GM19193 (cell line): ENCODE data around the gene CRTAC1.

Source experiments
- POLR2A ChIP-seq: IDR thresholded peaks from 4 replicates; pipeline ENCODE4 v1.6.1; 2011; ENCODE audit not compliant: insufficient read depth, insufficient read length; ENCODE audit errors: extremely low read depth

Gene CRTAC1

DNA sequence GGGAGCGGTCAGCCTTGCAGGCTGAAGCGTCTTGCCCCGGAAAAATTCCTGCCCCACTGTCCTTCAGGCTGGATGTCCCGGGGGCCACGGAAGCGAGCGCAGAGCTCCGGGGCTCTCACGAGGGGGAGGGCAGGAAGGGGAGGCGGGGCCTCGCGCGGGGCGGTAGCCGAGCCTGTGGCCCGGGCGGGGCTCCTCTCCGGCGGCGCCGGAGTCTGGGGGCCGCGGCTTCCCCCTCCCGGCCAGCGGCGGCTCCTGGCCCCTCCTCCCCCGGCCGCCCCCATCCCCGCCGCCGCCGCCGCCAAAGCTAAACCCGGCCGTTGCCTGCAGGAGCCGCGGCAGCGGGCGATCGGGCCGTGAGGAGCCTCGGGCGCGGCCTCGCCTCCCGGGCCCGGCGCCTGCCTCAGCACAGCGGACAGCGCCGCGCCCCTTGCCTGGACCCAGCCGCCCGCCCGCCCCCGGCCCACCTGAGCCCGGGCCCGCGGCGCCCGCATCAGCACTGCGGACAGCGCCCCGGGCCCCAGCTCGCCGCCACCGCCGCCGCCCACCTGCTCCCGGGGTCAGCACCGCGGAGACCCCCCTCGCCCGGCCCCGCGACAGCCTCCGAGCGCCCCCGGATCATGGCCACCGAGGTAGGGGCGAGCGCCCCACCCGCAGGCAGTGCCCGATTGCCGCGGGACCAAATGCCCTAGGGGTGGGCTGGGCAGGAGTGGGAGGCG is 180.6 kb downstream of the CRTAC1 start, which contains the start of gene GOLGA7B:
TSS of gene GOLGA7B (plus strand) at position 157 of the 716 bp plus-strand sequence. CDS start at position 618, 461 bp downstream.
- no peak for TF ChIP-seq POLR2A

DNA sequence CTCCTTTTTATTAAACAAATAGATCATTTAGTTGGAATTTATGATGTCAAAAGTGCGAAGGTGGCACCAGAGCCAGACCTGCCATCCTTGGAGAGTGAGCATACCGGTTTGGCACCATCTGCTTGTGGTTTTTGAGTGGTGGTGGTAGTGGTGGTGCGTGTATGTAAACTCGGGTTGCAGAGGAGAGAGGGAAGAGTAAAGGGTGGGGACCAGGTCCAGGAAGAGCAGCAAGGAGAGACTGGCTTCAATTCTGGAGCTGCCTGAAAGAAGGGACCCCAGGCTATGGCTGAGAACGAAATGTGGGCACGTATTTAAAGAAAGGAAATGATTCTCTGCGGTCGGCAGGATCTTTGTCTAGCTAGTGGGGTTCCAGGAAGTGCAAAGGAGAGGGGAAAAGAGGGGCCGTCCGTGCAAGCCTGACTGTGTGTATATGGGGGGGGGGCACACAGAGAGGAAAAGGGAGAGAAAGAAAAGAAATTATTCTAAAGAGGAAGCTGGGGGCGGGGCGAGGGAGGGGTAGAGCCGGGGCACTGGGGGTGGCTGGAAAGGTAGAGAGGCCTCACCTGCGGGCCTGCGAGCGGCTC is 181.2 kb downstream of the CRTAC1 start:
- TF ChIP-seq POLR2A = no peak

DNA sequence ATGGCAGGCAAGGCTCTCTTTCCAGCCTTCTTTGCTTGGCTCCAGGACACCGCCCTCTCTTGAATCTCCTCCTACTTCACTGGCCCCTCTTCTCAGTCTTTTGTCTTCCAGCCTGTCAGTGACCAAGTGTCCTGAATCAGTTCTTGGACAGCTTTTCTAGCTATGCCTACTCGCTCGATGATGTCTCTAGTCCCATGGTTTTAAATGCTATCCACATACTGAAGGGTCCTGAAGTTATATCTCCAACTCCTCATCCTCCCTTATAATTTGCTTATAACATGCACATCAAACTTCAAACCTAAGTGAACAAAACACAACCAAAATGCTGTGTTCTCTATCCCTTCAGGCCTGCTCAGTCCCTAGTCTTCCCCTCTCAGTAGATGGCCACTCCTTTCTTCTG is 185.7 kb downstream of the CRTAC1 start:
- TF ChIP-seq POLR2A = no peak

DNA sequence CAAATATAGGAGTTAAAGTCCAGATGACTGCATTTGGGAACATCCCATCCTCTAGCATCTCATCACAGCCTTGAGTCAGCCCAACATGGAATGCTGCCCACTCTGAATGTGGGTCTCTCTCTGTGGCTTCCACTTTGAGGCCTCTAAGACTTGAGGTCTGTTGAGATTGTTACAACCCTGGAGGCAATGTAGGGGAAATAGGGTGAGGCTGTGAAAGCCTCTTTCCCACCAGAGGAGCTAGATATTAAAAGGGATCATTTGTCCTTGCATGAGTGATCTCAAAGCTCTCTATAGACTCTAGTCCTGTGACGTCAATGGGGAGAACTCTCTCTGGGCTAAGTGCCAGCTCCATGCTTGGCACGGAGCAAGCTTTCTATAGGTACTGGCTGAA is 187.1 kb downstream of the CRTAC1 start:
- TF ChIP-seq POLR2A = no peak

DNA sequence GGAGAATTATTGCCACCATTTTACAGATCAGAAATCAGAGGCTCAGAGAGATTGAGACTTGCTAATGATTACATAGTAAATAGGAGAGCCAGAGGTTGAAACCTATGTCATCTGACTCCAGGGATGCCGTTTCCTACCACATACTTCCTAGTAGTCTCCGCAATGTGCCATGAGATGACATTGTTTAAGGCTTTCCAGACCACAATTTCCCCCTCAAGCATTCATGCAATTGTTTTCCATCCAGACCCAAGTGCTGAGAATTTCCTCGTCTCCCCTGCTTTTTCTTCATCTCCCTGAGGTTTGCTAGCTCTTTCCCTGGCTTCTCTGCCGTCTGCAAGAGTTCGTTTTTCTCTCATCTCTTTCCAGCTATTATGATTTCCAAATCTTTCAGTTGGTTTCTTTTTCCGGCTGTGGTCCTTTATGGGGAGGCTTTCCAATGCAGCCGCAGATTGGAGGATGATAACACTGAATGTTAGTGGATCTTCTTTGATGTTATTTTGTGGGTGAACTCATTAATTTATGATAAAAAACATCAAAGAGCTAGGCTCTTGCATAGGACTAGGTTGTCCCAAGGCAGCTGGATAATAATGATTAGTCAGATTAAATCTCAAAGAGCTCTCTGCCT is 187.7 kb downstream of the CRTAC1 start:
- no peak for TF ChIP-seq POLR2A

DNA sequence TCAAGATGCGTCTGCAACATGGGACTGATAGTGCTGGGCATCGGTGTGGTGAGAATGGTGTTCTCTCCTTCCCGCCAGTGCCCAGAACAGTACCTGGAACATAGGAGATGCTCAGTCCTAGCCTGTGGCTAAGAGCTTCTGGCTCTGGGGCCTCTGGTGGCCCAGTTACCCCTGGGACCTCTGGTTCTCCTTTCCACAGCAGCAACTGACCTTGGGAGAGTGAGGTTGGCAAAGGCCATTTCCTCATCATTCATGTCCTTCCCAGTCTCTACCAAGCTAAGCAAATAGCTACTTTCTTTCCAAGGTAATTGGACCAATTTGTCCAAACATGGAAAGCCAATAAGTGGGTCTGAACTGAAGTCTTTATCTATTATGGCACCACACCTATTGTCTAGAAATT is 192.3 kb downstream of the CRTAC1 start:
- no peak for TF ChIP-seq POLR2A

DNA sequence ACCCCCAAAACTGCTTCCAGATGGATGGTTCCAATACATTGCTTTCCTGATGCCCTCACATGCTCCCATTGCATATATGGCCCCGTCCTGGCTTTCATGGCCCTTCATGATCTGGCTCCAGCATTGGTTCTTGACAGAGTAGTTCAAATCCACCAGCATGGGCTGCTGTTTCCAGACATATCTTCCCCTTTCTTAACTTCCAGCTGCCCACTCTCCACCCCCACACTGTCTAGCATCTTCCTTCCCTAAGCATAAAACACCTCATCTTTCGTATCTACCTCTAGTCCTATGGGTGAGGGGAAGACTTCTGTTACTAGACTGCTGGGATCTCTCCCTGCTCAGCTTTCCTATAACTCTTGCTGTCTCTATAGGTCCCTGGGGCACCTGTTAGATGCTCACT is 194.0 kb downstream of the CRTAC1 start:
- no peak for TF ChIP-seq POLR2A

DNA sequence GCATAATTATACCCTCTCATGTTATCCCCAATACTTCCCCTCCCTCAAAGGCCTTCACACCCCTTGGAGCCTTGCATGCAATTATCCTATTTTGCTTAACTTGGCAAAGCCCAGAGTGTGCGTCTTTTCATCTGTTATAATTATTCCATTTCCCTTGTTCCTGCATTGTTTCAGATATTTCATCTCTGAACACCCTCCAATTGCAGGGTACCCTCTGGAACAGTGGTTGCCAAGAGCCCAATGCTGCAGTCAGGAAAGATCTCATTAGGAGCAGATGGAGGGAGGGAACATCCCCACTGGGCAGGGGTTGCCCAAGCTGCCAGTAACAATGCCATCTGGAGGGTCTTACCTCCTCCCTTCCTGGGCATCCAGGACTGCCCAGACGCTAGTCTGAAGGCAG is 199.2 kb downstream of the CRTAC1 start:
- TF ChIP-seq POLR2A = no peak

DNA sequence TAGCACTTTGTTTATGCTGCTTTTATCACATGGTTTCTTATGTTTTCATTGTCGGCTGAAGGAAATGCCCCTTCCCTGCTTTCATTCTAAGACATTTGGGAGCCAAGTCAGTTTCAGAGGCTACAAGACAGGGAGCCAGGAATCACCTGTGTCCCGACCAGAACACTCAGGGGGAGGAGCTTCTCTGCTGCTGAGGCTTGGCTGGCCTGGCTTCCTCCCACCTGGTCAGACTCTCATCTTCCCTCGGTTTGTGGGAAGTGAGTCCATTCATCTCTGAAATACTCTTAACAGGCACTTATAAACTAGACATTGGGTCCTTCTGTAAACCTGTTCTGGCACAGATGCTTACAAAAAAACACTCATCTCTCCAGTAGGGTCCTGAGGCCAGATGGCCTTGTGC is 200.4 kb downstream of the CRTAC1 start:
- no peak for TF ChIP-seq POLR2A

DNA sequence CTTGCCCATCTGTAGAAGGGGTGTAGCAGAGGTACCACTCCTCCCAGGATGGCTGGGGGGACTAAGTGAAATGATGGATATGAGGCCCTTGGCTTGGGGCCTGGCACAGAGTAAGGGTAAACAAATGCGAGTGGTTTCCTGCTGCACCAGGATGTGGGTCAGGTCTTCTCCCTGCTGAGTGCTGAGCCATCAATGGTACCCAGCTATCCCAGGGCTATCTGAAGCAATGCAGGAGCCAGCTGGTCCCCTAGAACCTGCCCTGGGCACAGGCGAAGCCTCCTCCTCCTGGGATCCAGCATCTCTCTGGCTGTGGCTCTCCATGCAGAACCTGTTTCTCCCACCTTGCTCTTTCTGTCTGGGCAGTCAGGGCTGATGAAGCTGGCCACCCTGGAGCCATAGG is 201.7 kb downstream of the CRTAC1 start:
- TF ChIP-seq POLR2A = no peak

DNA sequence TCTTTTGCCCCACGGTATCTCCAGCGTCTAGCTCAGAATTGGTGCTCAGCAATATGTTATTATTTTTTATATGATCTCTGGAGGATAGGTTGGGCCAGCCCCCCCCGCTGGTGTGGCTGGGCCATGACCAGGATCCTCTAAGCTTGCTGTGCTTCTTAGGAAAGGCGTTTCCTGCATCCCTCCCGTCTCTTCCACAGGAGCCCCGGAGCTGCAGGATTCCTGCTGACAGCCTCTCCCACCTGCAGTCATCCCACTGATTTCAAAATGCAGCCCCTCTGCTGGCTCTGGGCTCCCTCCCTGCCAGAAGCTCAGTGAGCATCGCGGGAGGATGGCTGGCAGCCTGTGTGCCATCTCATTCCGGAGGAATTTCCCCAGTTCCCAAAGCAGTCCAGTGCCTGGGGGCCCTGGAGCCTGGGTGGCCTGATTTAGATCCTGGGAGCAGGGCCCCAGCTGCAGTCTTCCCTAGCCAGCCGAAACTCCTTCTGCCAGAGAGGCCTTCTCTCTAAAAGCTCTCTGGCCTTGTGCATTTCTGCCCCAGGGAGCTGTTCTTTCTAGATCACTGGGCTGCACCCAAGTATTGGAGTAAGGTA is 202.6 kb downstream of the CRTAC1 start:
- no peak for TF ChIP-seq POLR2A

DNA sequence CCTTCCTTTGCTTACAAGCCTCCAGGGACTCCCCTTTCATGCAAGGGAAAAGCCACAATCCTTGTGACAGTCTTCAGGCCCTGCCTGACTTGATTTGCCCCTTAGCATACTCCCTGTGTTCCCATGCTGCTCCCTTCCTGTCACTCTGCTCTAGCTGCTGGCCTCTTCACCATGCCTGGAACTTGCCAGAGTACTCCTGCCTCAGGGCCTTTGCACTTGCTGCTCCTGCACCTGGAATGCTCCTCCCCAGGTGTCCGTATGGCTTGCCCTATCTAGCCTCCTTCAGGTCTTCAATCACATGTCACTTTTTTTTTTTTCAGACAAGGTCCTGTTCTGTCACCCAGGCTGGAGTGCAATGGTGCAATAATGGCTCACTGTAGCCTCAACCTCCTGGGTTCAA is 203.5 kb downstream of the CRTAC1 start:
- TF ChIP-seq POLR2A = no peak

DNA sequence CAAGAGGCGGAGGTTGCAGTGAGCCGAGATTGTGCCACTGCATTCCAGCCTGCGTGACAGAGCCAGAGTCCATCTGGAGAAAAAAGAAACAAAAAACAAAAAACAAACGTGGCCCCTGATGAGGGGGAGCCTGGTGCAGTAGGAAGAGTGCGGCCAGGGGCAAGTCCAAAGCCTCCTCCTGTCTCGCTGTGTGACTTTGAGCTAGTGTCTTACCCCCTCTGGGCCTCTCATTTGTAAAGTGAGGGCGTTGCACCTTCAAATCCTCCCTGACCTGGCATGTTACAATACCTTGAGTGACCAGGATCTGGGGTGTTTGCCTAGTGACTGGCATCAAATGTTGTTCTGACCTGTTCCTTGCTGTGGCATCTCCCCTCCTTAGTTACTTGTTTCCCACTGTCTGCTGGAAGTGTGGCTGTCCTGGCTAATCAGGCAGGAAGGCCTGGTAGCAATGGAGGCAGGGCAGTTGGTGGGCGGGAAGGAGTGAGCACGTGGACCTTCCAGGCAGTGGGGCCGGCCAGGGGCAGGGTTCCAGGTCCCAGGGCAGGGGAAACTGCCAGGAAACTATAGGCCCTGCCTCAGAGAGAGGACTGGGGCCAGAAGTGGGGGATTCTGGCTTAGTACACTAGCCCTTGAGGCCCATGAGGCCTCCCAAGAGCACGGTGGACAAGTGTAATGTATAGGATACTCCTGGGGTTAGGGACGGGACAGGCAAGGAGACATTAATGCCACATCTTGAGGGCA is 205.2 kb downstream of the CRTAC1 start:
- TF ChIP-seq POLR2A = no peak

DNA sequence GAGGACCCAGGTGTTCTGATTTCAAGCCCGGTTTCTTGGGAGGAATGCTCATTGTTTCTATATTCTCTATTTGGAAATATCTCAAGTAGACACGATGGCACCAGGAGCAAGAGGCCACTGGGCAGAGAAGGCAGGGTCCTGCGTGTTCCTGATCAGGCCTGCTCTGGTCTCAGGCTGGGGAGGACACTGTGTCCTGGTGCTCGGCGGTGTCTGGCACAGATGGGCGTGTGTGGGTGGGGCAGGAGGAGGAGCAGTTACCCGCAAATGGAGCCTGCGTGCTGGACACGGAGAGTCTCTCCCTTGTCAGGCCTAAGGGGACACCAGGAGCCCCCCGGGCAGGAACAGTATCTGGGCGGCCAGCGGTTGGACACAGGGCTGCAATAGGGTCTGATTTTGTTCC is 206.7 kb downstream of the CRTAC1 start:
- no peak for TF ChIP-seq POLR2A

DNA sequence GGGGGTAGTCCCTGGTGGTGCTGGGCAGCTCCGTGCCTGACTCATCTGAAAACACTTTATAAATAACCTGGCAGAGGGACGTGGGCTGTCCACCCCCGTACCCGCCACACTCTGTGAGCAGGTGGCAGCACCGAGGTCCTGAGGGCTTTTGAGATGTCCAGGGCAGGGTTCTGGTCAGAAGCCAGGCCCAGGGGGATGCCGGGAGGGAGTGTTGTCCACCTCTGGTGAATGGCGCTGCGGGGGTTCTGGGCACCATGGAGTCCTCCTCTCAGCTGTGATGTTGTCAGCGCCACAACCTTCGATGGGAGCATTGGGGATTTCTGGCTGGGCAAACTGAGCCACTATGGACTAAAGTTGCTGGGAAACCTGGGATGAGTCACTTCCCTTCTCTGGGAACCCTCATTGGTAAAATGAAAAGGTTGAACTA is 208.1 kb downstream of the CRTAC1 start:
- TF ChIP-seq POLR2A = no peak
